Fibroblast of skin of abdomen (primary cell): ENCODE results near the gene LRRC18.

ENCODE experiments used
- DNase-seq: peaks from one replicate; pipeline ENCODE4 v3.0.0-alpha.2; 2013

Gene LRRC18

GRCh38 chr10:48880016-48880705, 59.5 kb downstream of the LRRC18 start:
- DNase-seq, result no peak

DNA sequence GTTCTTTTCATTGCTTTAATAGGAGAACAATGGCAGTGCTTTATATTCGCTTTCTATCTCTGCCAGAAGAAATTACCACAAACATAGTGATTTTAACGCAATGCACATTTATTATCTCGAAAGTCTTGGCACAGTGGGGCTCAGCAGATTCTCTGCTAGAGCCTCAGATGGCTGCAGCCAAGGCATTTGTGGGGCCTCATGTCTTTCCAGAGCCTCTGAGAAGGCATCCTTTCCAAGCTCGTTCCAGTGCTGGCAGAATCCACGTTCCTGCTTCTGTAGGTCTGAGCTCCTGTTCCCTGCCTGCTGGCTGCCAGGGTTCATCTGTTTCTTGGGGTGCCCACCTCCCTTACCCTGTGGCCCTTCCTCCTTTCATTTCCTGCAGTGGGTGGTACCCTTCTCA, 60.2 kb downstream of the LRRC18 start:
- DNase-seq, result no peak

GRCh38 chr10:48878091-48878490, 61.5 kb downstream of the LRRC18 start:
- no peak for DNase-seq

DNA sequence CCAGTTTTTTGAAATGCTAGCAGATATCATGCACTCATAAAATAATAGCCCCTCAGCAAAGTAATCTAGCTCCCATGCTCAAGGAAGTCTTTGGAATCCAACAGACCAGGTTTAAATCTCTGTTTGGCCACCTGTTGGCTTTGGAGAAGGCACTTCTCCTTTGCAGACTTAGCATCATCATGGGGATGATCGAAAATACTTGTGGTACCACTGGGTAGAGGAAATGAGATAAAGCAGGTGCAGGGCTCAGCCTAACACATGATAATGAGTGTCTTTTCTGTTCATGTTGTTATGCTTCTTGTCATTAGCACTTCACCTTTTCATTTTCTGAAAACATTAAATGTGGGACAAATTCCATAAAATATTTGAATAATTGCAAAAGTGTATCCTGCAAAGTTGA, 67.4 kb downstream of the LRRC18 start:
- DNase-seq, result no peak
